ENCODE results near the gene SPN. TPM values are rescaled to one million over a fixed set of nuclear protein-coding genes. Genes with fewer than 3 reads are reported as not detected.

SPN gene
- total RNA-seq, 1 donor from 2014 or later = 1.5 TPM

- TF ChIP-seq CTCF (IDR thresholded peaks at IDR 0.05; ENCODE audit: unreplicated experiment) = no peak
- Mint-ChIP-seq H3K27me3 (ENCODE audit: unreplicated experiment) (peaks cover 2% of the 10 kb centered on the region), H3K27ac (ENCODE audit: unreplicated experiment) (no peak overlapping the region)
These were observed 6.1 kb upstream of the SPN start for GRCh38 chr16:29656688-29657523.

GRCh38 chr16:29658705-29659104, 4.3 kb upstream of the SPN start:
- DNase-seq (ENCODE audit: low spot score) = no peak
- Mint-ChIP-seq H3K27ac (ENCODE audit: unreplicated experiment) (no peak overlapping the region), H3K4me1 (ENCODE audit: unreplicated experiment) (peaks cover 2% of the 10 kb centered on the region), H3K9me3 (ENCODE audit: unreplicated experiment) (no peaks in the 10 kb centered on the region), H3K4me3 (ENCODE audit: unreplicated experiment) (no peak overlapping the region), H3K36me3 (ENCODE audit: low read depth, unreplicated experiment) (no peaks in the 10 kb centered on the region), H3K27me3 (ENCODE audit: unreplicated experiment) (no peaks in the 10 kb centered on the region)
- TF ChIP-seq CTCF (IDR thresholded peaks at IDR 0.05; ENCODE audit: unreplicated experiment) = no peak

More at GRCh38 chr16:29656688-29657523, 6.1 kb upstream of the SPN start:
- Mint-ChIP-seq H3K36me3 (ENCODE audit: low read depth, unreplicated experiment) (no peaks in the 10 kb centered on the region), H3K9me3 (ENCODE audit: unreplicated experiment) (no peaks in the 10 kb centered on the region), H3K4me1 (ENCODE audit: unreplicated experiment) (no peaks in the 10 kb centered on the region), H3K4me3 (ENCODE audit: unreplicated experiment) (no peak overlapping the region)
- no peak for DNase-seq (ENCODE audit: low spot score)

- Mint-ChIP-seq H3K9me3 (ENCODE audit: unreplicated experiment) (no peaks in the 10 kb centered on the region), H3K27ac (ENCODE audit: unreplicated experiment) (no peak overlapping the region), H3K4me1 (ENCODE audit: unreplicated experiment) (peaks cover 16% of the 10 kb centered on the region), H3K4me3 (ENCODE audit: unreplicated experiment) (no peak overlapping the region), H3K36me3 (ENCODE audit: low read depth, unreplicated experiment) (no peaks in the 10 kb centered on the region), H3K27me3 (ENCODE audit: unreplicated experiment) (peaks cover 5% of the 10 kb centered on the region)
- DNase-seq (ENCODE audit: low spot score) = no peak
- TF ChIP-seq CTCF (IDR thresholded peaks at IDR 0.05; ENCODE audit: unreplicated experiment) = no peak
These were observed 883 bp upstream of the SPN start for GRCh38 chr16:29662000-29662728.

GRCh38 chr16:29662729-29663015, 375 bp upstream of the SPN start:
- DNase-seq (ENCODE audit: low spot score) = no peak
- Mint-ChIP-seq H3K4me1 (ENCODE audit: unreplicated experiment) (peaks cover 18% of the 10 kb centered on the region), H3K27ac (ENCODE audit: unreplicated experiment) (no peak overlapping the region), H3K36me3 (ENCODE audit: low read depth, unreplicated experiment) (no peaks in the 10 kb centered on the region), H3K27me3 (ENCODE audit: unreplicated experiment) (peaks cover 5% of the 10 kb centered on the region), H3K4me3 (ENCODE audit: unreplicated experiment) (no peak overlapping the region), H3K9me3 (ENCODE audit: unreplicated experiment) (no peaks in the 10 kb centered on the region)
- TF ChIP-seq CTCF (IDR thresholded peaks at IDR 0.05; ENCODE audit: unreplicated experiment) = no peak

GRCh38 chr16:29663807-29664090, 702 bp downstream of the SPN start:
- no peak for TF ChIP-seq CTCF (IDR thresholded peaks at IDR 0.05; ENCODE audit: unreplicated experiment)
- Mint-ChIP-seq H3K27me3 (ENCODE audit: unreplicated experiment) (peaks cover 5% of the 10 kb centered on the region), H3K27ac (ENCODE audit: unreplicated experiment) (no peak overlapping the region), H3K9me3 (ENCODE audit: unreplicated experiment) (no peaks in the 10 kb centered on the region), H3K36me3 (ENCODE audit: low read depth, unreplicated experiment) (no peaks in the 10 kb centered on the region), H3K4me1 (ENCODE audit: unreplicated experiment) (peaks cover 18% of the 10 kb centered on the region), H3K4me3 (ENCODE audit: unreplicated experiment) (no peak overlapping the region)
- no peak for DNase-seq (ENCODE audit: low spot score)

All from endothelial cell (in vitro differentiated cells).